Measurements from ENCODE around the gene SRA1.

The SRA1 gene

DNA sequence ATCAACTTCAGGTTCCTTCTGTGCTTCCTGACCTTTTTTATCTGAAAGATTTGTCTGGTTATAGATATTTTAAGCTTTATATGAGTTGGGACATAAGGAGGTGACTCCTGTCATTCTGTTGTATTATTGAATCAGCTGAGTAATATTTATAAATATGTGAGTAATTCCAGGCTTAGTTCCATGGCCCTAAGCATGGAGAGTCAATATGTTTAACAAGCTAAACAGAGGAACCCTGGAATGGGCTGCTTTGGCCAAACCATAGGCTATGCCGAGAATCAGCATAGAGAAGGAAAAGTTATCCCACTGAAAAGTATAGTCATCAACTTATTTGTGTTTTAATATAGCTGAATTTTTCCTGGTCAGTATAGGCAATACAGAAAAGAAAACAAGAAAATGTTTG lies 17.0 kb downstream of the SRA1 start:
- no peak for DNase-seq (ENCODE audit: low read depth)
- H3K4me3 ChIP-seq (ENCODE audit: low read depth, low read length): no peak overlapping the region
- TF ChIP-seq, protein P1, sequence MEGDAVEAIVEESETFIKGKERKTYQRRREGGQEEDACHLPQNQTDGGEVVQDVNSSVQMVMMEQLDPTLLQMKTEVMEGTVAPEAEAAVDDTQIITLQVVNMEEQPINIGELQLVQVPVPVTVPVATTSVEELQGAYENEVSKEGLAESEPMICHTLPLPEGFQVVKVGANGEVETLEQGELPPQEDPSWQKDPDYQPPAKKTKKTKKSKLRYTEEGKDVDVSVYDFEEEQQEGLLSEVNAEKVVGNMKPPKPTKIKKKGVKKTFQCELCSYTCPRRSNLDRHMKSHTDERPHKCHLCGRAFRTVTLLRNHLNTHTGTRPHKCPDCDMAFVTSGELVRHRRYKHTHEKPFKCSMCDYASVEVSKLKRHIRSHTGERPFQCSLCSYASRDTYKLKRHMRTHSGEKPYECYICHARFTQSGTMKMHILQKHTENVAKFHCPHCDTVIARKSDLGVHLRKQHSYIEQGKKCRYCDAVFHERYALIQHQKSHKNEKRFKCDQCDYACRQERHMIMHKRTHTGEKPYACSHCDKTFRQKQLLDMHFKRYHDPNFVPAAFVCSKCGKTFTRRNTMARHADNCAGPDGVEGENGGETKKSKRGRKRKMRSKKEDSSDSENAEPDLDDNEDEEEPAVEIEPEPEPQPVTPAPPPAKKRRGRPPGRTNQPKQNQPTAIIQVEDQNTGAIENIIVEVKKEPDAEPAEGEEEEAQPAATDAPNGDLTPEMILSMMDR (IDR thresholded peaks at IDR 0.05; ENCODE audit: insufficient read depth, low read depth, low read length, missing control alignments): no peak

- no peak for DNase-seq (ENCODE audit: low read depth)
- TF ChIP-seq, protein P1 (IDR thresholded peaks at IDR 0.05; ENCODE audit: insufficient read depth, low read depth, low read length, missing control alignments): no peak
- no peak overlapping the region for H3K4me3 ChIP-seq (ENCODE audit: low read depth, low read length)
Measured at GRCh38 chr5:140524003-140524402, 33.3 kb downstream of the SRA1 start.

DNA sequence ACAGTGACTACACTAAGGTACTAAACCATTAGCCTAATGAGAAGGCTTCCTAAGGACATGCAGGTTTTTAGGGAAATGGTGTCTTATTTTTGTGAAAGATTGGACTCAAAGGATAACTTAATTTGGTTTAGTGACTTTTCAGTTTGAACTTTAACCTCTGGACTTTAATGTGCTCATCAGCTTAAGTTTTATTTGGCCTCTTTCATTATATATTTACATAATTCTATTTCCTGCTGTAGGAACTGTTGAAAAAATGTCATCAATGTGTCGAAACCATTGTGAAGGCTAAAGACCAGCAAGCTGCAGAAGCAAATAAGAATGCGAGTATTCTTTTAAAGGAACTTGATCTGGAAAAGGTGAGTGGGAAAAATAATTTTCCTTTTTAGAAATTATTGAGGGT lies 44.1 kb downstream of the SRA1 start:
- H3K4me3 ChIP-seq (ENCODE audit: low read depth, low read length): no peak overlapping the region
- TF ChIP-seq, protein P1 (IDR thresholded peaks at IDR 0.05; ENCODE audit: insufficient read depth, low read depth, low read length, missing control alignments): no peak
- DNase-seq (ENCODE audit: low read depth): no peak

- TF ChIP-seq, protein P1 (IDR thresholded peaks at IDR 0.05; ENCODE audit: insufficient read depth, low read depth, low read length, missing control alignments): no peak
- H3K4me3 ChIP-seq (ENCODE audit: low read depth, low read length): no peak overlapping the region
- no peak for DNase-seq (ENCODE audit: low read depth)
Measured at GRCh38 chr5:140509898-140510297, 47.4 kb downstream of the SRA1 start.

DNA sequence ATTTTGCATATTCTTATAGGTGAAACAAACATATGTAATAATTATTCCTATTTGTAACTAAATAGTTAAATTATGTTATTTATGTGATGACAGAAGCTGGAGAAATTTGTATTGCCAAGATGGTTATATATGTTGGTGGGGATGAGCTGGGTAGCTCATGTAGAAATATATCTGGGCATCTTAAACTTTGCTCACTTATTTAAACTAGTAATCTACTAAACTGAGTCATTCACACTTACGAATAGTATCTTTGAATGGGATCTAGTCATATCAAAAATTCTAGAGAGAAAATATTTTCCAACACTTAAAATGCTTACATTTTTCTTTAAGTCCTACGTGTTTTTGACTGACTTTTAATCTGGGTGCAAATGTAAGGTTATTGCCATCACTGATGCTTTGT lies 54.4 kb downstream of the SRA1 start:
- TF ChIP-seq, protein P1 (IDR thresholded peaks at IDR 0.05; ENCODE audit: insufficient read depth, low read depth, low read length, missing control alignments): no peak
- no peak overlapping the region for H3K4me3 ChIP-seq (ENCODE audit: low read depth, low read length)
- no peak for DNase-seq (ENCODE audit: low read depth)
